Measurements from ENCODE around the gene MATN4. TPM values are rescaled to one million over a fixed set of nuclear protein-coding genes. Genes with fewer than 3 reads are reported as not detected.
A peak's percentile ranks its signal among the peaks of the same experiment; 100 is the strongest.
"Not testable (repeated sequence)": the region's sequence is repeated elsewhere in the genome, so short reads cannot be mapped to it uniquely, and the experiment has no call there.

MATN4 gene
- total RNA-seq, 1 experiment from 2014 or later: 0.17 TPM

GRCh38 chr20:45352729-45353128 lies 44.6 kb upstream of the MATN4 start:
- TF ChIP-seq, protein P1, sequence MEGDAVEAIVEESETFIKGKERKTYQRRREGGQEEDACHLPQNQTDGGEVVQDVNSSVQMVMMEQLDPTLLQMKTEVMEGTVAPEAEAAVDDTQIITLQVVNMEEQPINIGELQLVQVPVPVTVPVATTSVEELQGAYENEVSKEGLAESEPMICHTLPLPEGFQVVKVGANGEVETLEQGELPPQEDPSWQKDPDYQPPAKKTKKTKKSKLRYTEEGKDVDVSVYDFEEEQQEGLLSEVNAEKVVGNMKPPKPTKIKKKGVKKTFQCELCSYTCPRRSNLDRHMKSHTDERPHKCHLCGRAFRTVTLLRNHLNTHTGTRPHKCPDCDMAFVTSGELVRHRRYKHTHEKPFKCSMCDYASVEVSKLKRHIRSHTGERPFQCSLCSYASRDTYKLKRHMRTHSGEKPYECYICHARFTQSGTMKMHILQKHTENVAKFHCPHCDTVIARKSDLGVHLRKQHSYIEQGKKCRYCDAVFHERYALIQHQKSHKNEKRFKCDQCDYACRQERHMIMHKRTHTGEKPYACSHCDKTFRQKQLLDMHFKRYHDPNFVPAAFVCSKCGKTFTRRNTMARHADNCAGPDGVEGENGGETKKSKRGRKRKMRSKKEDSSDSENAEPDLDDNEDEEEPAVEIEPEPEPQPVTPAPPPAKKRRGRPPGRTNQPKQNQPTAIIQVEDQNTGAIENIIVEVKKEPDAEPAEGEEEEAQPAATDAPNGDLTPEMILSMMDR (IDR thresholded peaks at IDR 0.05; ENCODE audit: unreplicated experiment): no peak
- DNase-seq: no peak
- Mint-ChIP-seq H3K27me3 (ENCODE audit: unreplicated experiment) (no peaks in the 10 kb centered on the region), H3K4me1 (ENCODE audit: low read depth, unreplicated experiment) (peaks cover 13% of the 10 kb centered on the region), H3K27ac (ENCODE audit: unreplicated experiment) (no peak overlapping the region), H3K4me3 (ENCODE audit: low read depth, unreplicated experiment) (no peak overlapping the region), H3K36me3 (ENCODE audit: insufficient read depth, unreplicated experiment) (peaks cover 15% of the 10 kb centered on the region), H3K9me3 (ENCODE audit: low read depth, unreplicated experiment) (no peaks in the 10 kb centered on the region)
- CTCF ChIA-PET: interaction anchor here (0.9 to 1.6 kb wide), 2 partner anchors 9 to 30 kb away, joined by 3 to 4 read pairs; no protein-coding TSS in a partner anchor
- no TSS peak for BruUV-seq (replicated peaks)
- intact Hi-C loops (cut with micrococcal nuclease; ENCODE audit: unreplicated experiment): no loop called here

GRCh38 chr20:45350795-45351194 lies 42.7 kb upstream of the MATN4 start:
- not testable (repeated sequence) for BruUV-seq (replicated peaks)
- CTCF ChIA-PET: interaction anchor here (0.6 to 1.7 kb wide), 3 partner anchors 9 to 65 kb away, joined by 3 to 6 read pairs (median 4); partner anchors contain the start of gene SYS1

DNA sequence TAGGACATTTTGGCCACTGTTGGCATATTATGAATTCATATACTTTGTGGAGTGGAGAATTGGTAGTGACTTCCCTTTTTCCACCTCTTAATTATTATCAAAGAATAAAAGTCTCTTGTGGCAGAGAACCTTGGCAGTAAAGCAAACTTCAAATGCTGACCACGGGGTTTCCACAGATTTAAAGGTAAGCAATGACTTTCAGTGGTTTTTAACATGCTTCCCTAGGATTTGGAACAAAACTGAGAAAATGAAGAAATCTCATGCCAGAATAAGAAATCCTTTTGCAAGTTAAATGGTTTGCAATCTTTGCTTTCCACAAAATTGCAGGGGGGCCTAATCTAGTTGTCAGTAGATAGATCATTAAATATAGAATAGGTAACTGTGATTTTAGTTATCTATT lies 42.1 kb upstream of the MATN4 start:
- no TSS peak for BruUV-seq (replicated peaks)
- Mint-ChIP-seq H3K4me3 (ENCODE audit: low read depth, unreplicated experiment) (no peak overlapping the region), H3K27ac (ENCODE audit: unreplicated experiment) (no peak overlapping the region), H3K36me3 (ENCODE audit: insufficient read depth, unreplicated experiment) (peaks cover 40% of the 10 kb centered on the region), H3K9me3 (ENCODE audit: low read depth, unreplicated experiment) (no peaks in the 10 kb centered on the region), H3K27me3 (ENCODE audit: unreplicated experiment) (no peaks in the 10 kb centered on the region), H3K4me1 (ENCODE audit: low read depth, unreplicated experiment) (peaks cover 23% of the 10 kb centered on the region)
- TF ChIP-seq, protein P1 (IDR thresholded peaks at IDR 0.05; ENCODE audit: unreplicated experiment): no peak
- CTCF ChIA-PET: interaction anchor here (0.6 to 1.4 kb wide), 2 partner anchors 13 to 64 kb away, joined by 3 to 6 read pairs; partner anchors contain the start of gene SYS1
- DNase-seq: no peak
- intact Hi-C loops (cut with micrococcal nuclease; ENCODE audit: unreplicated experiment): no loop called here

More at GRCh38 chr20:45350795-45351194, 42.7 kb upstream of the MATN4 start:
- H3K4me1 Mint-ChIP-seq (ENCODE audit: low read depth, unreplicated experiment): peaks cover 23% of the 10 kb centered on the region
- DNase-seq; intact Hi-C loops (cut with micrococcal nuclease; ENCODE audit: unreplicated experiment); H3K27me3 Mint-ChIP-seq (ENCODE audit: unreplicated experiment); H3K9me3 Mint-ChIP-seq (ENCODE audit: low read depth, unreplicated experiment); H3K27ac Mint-ChIP-seq (ENCODE audit: unreplicated experiment); H3K4me3 Mint-ChIP-seq (ENCODE audit: low read depth, unreplicated experiment): not testable (repeated sequence)
- peaks cover 34% of the 10 kb centered on the region for H3K36me3 Mint-ChIP-seq (ENCODE audit: insufficient read depth, unreplicated experiment)

- H3K27ac Mint-ChIP-seq (ENCODE audit: unreplicated experiment): peak within 1 kb of the TSS; percentile 99
- BruUV-seq (replicated peaks): no TSS peak
- H3K4me1 Mint-ChIP-seq (ENCODE audit: low read depth, unreplicated experiment): peaks cover 30% of the 10 kb centered on the region
- intact Hi-C loops (cut with micrococcal nuclease; ENCODE audit: unreplicated experiment): no loop called here
- CTCF ChIA-PET: interaction anchor here (0.9 to 5.3 kb wide), 7 partner anchors 11 to 184 kb away, joined by 3 to 51 read pairs (median 11); partner anchors contain the start of gene SYS1
- H3K27me3 Mint-ChIP-seq (ENCODE audit: unreplicated experiment): no peaks in the 10 kb centered on the region
- peaks cover 60% of the 10 kb centered on the region for H3K36me3 Mint-ChIP-seq (ENCODE audit: insufficient read depth, unreplicated experiment)
- peak within 1 kb of the TSS; percentile 95 for H3K4me3 Mint-ChIP-seq (ENCODE audit: low read depth, unreplicated experiment)
- H3K9me3 Mint-ChIP-seq (ENCODE audit: low read depth, unreplicated experiment): no peaks in the 10 kb centered on the region
- peak; percentile 89 for DNase-seq
- TF ChIP-seq, protein P1 (IDR thresholded peaks at IDR 0.05; ENCODE audit: unreplicated experiment): no peak
Measured at GRCh38 chr20:45347936-45348778, 40.1 kb upstream of the MATN4 start, which contains the start of gene SDC4. Gene SDC4, minus strand, starts transcription at chr20:45348424. Its CDS starts 40 bp downstream, at chr20:45348384.

All from Calu3 (cell line).